Right atrium auricular region (tissue), 2 donors: ENCODE measurements around the gene PAK6. TPM values are rescaled to one million over a fixed set of nuclear protein-coding genes. Genes with fewer than 3 reads are reported as not detected.

Source experiments
- DNase-seq: peaks from one replicate; pipeline ENCODE4 v3.0.0-alpha.2; 2019; ENCODE audit warnings: low spot score
- H3K27ac ChIP-seq, 2 donors: fragments of 200-600 bp; sonication (generic); 1 replicate in 1 of 2; 2 replicates in 1 of 2; pipeline ENCODE4 v1.5.1; 2016 to 2019
- H3K27me3 ChIP-seq, 2 donors: fragments of 200-600 bp; sonication (generic); one replicate each; pipeline versions ENCODE4 v1.5.1 to v1.6.0; 2017 to 2019
- H3K36me3 ChIP-seq: fragments of 200-600 bp; sonication (generic); one replicate; pipeline ENCODE4 v1.5.1; 2016
- H3K4me1 ChIP-seq, 2 donors: fragments of 200-600 bp; sonication (generic); one replicate each; pipeline versions ENCODE4 v1.5.1 to v1.6.0; 2017 to 2019
- H3K4me3 ChIP-seq, 2 donors: fragments of 200-600 bp; sonication (generic); 1 replicate in 1 of 2; 2 replicates in 1 of 2; pipeline ENCODE4 v1.5.1; 2017 to 2019; ENCODE audit warnings: mild to moderate bottlenecking in 1 of 2, moderate library complexity in 1 of 2
- H3K9me3 ChIP-seq, 2 donors: fragments of 200-600 bp; sonication (generic); one replicate each; pipeline ENCODE4 v1.5.1; 2019
- total RNA-seq, 2 donors: library from RNA; depleted of rRNA; stranded (reverse); fragments of >200 nt; gene quantifications; one replicate each; pipeline ENCODE4 v1.1.0, GENCODE V29; 2016
- TF ChIP-seq, protein P1 (sequence below), 2 donors: fragments of 200-600 bp; sonication (generic); IDR thresholded peaks; one replicate each; pipeline ENCODE4 v1.5.1; 2019; ENCODE audit warnings: antibody characterized with exemption in 2 of 2

PAK6 gene
- total RNA-seq, 2 donors from 2014 or later, result 15.3 to 32.5 TPM

DNA sequence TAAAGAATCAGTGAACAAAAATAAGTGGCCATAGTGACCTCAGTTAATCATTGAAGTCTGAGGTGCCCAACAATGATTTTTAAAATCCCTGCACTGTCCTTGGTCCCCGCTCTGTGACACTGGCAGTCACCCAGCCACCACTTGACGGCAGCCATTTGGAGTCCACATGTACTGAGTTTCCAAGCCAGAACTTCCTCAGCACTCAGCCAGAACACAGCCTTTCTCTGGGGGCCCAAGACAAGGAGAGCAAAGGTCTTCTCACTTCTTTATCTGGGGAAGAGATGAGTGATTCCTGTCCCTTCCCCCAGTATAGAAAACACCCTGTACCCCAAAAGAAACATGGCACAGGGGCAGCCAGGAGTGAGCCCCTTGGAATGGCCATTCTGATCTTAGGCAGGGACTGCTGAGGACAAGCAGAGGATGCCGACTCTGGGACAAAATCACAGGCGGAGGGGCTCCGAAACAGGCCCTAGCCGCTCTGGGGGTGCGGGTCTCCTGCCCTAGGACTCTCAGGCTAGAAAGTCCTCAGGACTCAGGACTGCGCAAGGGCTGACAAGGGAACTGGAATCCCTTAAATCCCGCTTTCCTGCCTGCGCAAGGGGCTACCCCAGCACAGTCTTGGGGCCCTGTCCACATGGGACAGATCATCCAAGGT, 12.8 kb downstream of the PAK6 start:
- no peak overlapping the region for H3K4me3 ChIP-seq
- TF ChIP-seq, protein P1, sequence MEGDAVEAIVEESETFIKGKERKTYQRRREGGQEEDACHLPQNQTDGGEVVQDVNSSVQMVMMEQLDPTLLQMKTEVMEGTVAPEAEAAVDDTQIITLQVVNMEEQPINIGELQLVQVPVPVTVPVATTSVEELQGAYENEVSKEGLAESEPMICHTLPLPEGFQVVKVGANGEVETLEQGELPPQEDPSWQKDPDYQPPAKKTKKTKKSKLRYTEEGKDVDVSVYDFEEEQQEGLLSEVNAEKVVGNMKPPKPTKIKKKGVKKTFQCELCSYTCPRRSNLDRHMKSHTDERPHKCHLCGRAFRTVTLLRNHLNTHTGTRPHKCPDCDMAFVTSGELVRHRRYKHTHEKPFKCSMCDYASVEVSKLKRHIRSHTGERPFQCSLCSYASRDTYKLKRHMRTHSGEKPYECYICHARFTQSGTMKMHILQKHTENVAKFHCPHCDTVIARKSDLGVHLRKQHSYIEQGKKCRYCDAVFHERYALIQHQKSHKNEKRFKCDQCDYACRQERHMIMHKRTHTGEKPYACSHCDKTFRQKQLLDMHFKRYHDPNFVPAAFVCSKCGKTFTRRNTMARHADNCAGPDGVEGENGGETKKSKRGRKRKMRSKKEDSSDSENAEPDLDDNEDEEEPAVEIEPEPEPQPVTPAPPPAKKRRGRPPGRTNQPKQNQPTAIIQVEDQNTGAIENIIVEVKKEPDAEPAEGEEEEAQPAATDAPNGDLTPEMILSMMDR (IDR thresholded peaks at IDR 0.05), result no peak
- H3K27ac ChIP-seq, result peak overlapping the region; percentile 67 to 72

DNA sequence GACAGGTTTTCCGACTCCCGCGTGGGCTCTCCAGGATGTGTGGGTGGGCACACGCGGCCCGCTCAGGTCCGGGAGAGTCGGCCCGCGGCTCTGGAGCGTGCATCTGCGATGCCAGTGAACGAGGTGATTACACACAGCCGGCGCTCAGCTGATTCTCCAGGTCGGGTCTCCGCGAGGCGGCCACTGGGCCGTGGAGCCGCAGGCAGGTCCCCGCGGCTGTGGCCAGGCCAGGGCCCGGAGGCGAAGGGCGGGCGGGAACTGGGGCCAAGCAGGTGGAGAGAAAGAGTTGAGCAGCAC, 13.2 kb downstream of the PAK6 start:
- Histone ChIP-seq H3K36me3 (no peaks in the 10 kb centered on the region), H3K27me3 (no peaks in the 10 kb centered on the region), H3K4me3 (peak overlapping the region; percentile 45 to 67), H3K9me3 (no peaks in the 10 kb centered on the region), H3K27ac (peak overlapping the region; percentile 67 to 72), H3K4me1 (peaks cover 0 to 47% of the 10 kb centered on the region in 2 donors)
- TF ChIP-seq, protein P1 (IDR thresholded peaks at IDR 0.05), result no peak
- no peak for DNase-seq

More for the DNA sequence above, 12.8 kb downstream of the PAK6 start:
- no peaks in the 10 kb centered on the region for H3K27me3 ChIP-seq
- no peaks in the 10 kb centered on the region for H3K36me3 ChIP-seq
- DNase-seq, result no peak
- no peaks in the 10 kb centered on the region for H3K9me3 ChIP-seq
- H3K4me1 ChIP-seq, result peaks cover 0 to 47% of the 10 kb centered on the region in 2 donors

DNA sequence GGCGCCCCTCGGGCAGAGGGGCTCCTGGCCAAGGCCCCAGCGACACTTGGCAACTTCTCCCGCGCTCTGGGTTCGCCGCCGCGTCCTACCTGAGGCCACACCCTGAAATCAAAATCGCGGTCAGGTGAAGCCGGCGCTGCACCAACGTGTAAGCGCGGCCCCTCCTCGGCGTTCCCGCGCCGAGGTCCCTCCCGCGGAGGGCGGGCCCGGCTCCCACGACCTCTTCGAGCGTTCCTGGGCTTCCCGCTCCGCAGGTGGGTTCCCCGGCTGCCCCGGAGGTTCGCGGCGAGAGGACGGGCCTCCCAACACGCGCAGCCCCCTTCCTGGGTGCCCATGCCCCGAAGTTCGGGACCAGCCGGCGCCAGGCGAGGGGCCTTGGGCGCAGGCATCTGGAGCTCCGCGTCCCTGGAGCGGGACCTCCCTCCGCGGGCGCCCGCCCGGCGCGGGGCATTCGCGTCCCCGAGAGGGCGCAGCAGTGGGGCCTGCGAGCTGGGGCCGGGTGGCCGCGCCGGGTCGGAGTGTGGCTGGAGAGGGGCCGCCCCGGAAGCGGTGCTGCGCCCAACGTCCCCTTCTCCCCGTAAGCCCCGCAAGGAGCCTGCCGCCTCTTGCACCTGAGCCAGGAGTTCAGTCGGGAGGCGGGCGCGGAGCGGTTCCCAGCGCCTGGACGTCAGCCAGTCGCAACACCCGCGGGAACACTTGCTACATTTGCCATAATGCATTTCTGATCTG, 13.7 kb downstream of the PAK6 start:
- peak overlapping the region; percentile 67 to 72 for H3K27ac ChIP-seq
- H3K36me3 ChIP-seq, result no peaks in the 10 kb centered on the region
- no peak for DNase-seq

DNA sequence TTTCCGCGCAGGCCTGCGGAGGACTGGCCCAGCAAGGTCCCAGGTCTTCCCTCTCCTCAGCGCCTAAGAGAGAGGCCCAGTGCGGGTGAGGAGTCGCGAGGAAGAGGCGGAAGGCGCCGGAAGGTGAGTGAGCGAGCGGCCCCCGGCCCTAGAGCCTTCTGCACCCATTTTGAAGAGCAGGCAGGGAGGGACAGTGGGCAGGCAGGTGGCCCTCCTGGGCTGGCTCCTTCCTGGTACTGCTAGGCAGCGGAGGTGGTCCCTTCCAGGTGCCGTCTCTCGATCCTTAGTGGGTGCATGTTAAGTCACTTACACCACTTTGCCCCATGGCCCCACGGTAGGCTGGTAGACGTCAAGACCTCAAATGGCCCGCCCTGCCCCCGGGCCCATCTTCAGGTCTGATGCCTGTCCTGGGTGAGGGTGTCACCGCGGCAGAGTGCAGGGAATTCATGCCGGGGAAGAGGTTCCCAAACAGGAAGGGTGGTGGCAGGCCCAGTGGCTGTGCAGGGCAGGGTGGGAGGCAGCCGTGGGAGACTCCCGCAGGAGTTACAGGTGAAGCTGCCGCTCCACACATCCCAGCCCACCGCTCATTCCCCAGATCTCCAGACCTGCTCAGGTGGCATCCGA, 14.4 kb downstream of the PAK6 start:
- no peaks in the 10 kb centered on the region for H3K27me3 ChIP-seq

More for the DNA sequence above, 13.7 kb downstream of the PAK6 start:
- Histone ChIP-seq H3K27me3 (no peaks in the 10 kb centered on the region), H3K4me3 (peak overlapping the region; percentile 45 to 67), H3K9me3 (no peaks in the 10 kb centered on the region), H3K4me1 (peaks cover 0 to 47% of the 10 kb centered on the region in 2 donors)
- TF ChIP-seq, protein P1 (IDR thresholded peaks at IDR 0.05), result peak in 1 of 2 donors; percentile 30

DNA sequence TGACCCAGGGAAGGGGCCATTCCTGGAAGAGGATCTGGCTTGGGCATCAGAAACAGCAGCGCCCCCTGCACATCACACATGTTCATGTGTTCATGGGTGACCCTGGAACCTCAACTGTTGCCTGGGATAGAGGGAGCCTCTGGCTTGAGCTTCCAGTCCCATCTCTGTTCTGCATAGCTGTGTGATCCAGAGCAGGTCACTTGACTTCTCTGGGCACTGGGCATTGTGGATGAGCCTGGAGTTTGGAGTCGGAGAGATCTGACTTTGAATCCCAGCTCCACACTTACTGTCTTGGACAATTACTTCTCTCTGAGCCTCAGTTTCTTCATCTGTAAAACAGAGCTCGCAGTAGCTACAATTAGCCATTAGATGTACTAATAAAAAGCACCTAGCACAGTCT, 15.6 kb downstream of the PAK6 start:
- Histone ChIP-seq H3K27me3 (no peaks in the 10 kb centered on the region), H3K9me3 (no peaks in the 10 kb centered on the region), H3K27ac (no peak overlapping the region), H3K4me3 (no peak overlapping the region), H3K36me3 (no peaks in the 10 kb centered on the region), H3K4me1 (peaks cover 0 to 40% of the 10 kb centered on the region in 2 donors)
- DNase-seq, result no peak
- TF ChIP-seq, protein P1 (IDR thresholded peaks at IDR 0.05), result no peak

More for the DNA sequence above, 14.4 kb downstream of the PAK6 start:
- Histone ChIP-seq H3K4me3 (peak overlapping the region; percentile 45 to 67), H3K27ac (peak overlapping the region; percentile 67 to 72), H3K36me3 (no peaks in the 10 kb centered on the region), H3K4me1 (peaks cover 0 to 47% of the 10 kb centered on the region in 2 donors), H3K9me3 (no peaks in the 10 kb centered on the region)
- TF ChIP-seq, protein P1 (IDR thresholded peaks at IDR 0.05), result no peak
- DNase-seq, result no peak
